GM06990 (cell line): Measurements from ENCODE around the gene HK3.

ENCODE experiments used
- DNase-seq: peaks from one replicate; pipeline ENCODE4 v3.0.0-alpha.2; 2011; ENCODE audit not compliant: insufficient read length; ENCODE audit errors: extremely low read depth
- H3K27me3 ChIP-seq: replicated peaks from 2 replicates; pipeline ENCODE4 v1.6.0; 2011; ENCODE audit warnings: low read length; ENCODE audit not compliant: control insufficient read depth, insufficient read depth
- H3K36me3 ChIP-seq: 2 replicates; pipeline ENCODE4 v1.5.1; 2011; ENCODE audit warnings: low read length; ENCODE audit not compliant: control insufficient read depth, insufficient read depth
- H3K4me3 ChIP-seq: replicated peaks from 2 replicates; pipeline ENCODE4 v1.5.1; 2011; ENCODE audit warnings: low read depth, mild to moderate bottlenecking, control low read depth, low read length
- TF ChIP-seq, protein P1 (sequence below): IDR thresholded peaks from 2 replicates; pipeline ENCODE4 v1.5.1; 2011; ENCODE audit warnings: low read length, control low read depth, mild to moderate bottlenecking, inconsistent platforms; ENCODE audit not compliant: insufficient read depth, poor library complexity, severe bottlenecking

HK3 gene

DNA sequence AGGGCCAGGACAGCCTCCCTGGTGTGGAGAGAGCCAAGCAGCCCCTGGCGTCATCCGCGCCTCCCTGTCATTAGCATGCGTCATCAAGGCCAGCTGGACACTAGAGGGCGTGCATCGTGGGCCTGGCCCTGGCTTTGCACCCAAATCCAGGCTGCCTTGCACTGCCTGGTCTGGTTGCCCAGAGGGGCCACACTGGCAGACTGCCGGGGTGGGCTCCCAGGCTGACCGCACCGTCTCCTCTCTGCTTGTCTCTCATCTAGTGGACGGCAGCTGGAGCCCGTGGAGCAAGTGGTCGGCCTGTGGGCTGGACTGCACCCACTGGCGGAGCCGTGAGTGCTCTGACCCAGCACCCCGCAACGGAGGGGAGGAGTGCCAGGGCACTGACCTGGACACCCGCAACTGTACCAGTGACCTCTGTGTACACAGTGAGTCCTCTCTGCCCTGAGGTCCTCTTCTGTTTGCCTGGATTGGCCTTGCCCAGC is 29.0 kb downstream of the HK3 start:
- Histone ChIP-seq H3K4me3 (no peak overlapping the region), H3K36me3 (no peaks in the 10 kb centered on the region), H3K27me3 (no peaks in the 10 kb centered on the region; the same call in 1 of the 2 replicates)
- TF ChIP-seq, protein P1, sequence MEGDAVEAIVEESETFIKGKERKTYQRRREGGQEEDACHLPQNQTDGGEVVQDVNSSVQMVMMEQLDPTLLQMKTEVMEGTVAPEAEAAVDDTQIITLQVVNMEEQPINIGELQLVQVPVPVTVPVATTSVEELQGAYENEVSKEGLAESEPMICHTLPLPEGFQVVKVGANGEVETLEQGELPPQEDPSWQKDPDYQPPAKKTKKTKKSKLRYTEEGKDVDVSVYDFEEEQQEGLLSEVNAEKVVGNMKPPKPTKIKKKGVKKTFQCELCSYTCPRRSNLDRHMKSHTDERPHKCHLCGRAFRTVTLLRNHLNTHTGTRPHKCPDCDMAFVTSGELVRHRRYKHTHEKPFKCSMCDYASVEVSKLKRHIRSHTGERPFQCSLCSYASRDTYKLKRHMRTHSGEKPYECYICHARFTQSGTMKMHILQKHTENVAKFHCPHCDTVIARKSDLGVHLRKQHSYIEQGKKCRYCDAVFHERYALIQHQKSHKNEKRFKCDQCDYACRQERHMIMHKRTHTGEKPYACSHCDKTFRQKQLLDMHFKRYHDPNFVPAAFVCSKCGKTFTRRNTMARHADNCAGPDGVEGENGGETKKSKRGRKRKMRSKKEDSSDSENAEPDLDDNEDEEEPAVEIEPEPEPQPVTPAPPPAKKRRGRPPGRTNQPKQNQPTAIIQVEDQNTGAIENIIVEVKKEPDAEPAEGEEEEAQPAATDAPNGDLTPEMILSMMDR: no peak
- DNase-seq: no peak

DNA sequence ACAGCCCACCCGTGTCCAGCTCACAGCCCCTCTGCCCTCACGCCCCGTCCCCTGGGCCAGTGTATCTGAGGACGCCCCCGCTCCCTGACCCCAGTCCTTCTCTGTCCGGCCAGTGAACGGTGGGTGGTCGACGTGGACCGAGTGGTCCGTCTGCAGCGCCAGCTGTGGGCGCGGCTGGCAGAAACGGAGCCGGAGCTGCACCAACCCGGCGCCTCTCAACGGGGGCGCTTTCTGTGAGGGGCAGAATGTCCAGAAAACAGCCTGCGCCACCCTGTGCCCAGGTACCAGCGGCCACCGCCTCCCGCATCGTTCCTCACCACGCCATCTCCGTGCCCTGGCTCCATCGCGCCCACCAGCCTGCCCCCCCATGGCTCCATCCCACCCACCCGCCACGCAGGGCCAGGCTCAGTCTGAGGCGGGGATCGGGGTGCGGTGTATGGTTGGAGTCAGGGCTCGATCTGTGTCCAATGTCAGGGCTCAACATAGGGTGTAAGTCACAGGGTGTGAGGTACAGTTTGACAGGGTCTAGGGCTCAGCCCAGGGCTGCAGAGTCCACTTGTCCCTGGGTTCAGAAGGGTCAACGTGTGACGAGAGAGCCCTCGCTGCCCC is 29.5 kb downstream of the HK3 start:
- Histone ChIP-seq H3K27me3 (no peaks in the 10 kb centered on the region; the same call in 1 of the 2 replicates), H3K36me3 (no peaks in the 10 kb centered on the region), H3K4me3 (no peak overlapping the region)
- DNase-seq: no peak
- TF ChIP-seq, protein P1: no peak

DNA sequence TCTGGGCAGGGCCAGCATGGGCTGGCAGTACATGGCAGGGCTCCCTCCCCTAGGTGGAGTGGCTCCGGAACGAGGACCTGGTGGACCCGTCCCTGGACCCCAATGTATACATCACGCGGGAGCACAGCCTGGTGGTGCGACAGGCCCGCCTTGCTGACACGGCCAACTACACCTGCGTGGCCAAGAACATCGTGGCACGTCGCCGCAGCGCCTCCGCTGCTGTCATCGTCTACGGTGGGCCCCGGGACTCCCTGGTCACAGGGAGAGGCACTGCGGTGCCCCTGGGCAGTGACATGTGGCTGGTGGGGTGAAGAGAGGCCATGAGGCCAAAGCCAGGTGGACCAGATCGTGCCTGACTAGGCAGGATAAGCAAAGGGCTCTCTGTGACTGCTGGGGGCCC is 30.4 kb downstream of the HK3 start:
- H3K36me3 ChIP-seq: no peaks in the 10 kb centered on the region
- TF ChIP-seq, protein P1: no peak
- peaks cover 2% of the 10 kb centered on the region; the same call in 1 of the 2 replicates for H3K27me3 ChIP-seq

DNA sequence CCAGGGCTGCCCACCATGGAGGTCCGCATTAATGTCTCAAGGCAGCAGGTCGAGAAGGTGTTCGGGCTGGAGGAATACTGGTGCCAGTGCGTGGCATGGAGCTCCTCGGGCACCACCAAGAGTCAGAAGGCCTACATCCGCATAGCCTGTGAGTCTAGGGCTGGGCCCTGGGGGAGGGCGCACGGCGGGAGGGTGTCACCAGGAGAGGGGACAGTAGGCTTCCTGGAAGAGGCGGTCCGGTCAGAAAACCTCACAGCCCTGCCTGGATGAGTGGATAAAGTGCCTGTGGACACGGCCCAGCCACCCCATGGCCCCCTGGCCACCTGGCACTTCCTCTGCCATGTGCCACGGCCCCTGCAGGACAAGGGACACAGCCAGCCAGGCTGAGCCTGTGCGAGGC is 31.0 kb downstream of the HK3 start:
- Histone ChIP-seq H3K27me3 (peaks cover 2% of the 10 kb centered on the region; the same call in 1 of the 2 replicates), H3K36me3 (no peaks in the 10 kb centered on the region), H3K4me3 (no peak overlapping the region)
- no peak for DNase-seq
- TF ChIP-seq, protein P1: no peak

More for the DNA sequence above, 30.4 kb downstream of the HK3 start:
- no peak overlapping the region for H3K4me3 ChIP-seq
- no peak for DNase-seq

DNA sequence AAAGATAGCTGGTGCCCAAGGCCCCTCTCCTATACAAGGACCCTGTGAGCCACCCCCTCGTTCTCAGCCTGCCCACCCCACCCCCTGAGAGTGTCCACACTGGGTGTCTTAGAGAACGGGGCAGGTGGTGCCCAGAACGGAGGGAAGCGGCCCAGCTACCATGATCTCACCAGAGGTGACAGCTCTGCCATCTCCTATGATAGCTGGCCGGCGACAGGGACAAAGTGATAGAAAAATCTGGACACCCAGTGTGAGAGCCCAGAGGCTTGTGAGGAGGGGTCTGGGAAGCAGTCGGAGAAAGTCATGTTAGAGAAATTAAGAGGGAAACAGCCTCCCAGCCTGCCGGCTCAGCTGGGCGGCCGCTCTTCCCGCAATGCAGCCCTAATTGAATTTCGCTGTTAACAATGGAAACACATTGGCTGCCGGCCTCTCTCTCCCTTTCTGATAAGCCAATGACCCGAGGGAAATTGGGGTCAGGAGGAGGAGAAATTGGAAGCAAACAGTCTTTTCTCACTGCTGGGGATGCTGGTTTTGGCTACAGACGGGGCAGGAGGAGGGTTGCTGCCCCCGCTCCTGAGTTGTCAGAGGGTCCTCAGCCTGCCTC is 32.3 kb downstream of the HK3 start:
- TF ChIP-seq, protein P1: no peak
- no peak overlapping the region for H3K4me3 ChIP-seq
- peaks cover 2% of the 10 kb centered on the region; the same call in 1 of the 2 replicates for H3K27me3 ChIP-seq
- no peaks in the 10 kb centered on the region for H3K36me3 ChIP-seq
- no peak for DNase-seq
